ENCODE results near the gene TYMP.

GRCh38 chr22:50545522-50546325 lies 15.9 kb upstream of the TYMP start, which contains the start of gene KLHDC7B:
- TF ChIP-seq POLR2A (IDR thresholded peaks at IDR 0.05) (no peak), CTCF (IDR thresholded peaks at IDR 0.05) (no peak), EP300 (IDR thresholded peaks at IDR 0.05) (no peak)
